ENCODE measurements around the gene LRRC17.

The LRRC17 gene

GRCh38 chr7:102908676-102909075 lies 4.1 kb upstream of the LRRC17 start:
- peaks cover 42% of the 10 kb centered on the region for H3K27me3 Mint-ChIP-seq
- ATAC-seq (replicated peaks; ENCODE audit: extremely low read depth, poor library complexity, severe bottlenecking) (no peak), DNase-seq (ENCODE audit: low spot score in 2 of 2) (no peak)
- H3K27ac Mint-ChIP-seq (ENCODE audit: low read depth) = no peak overlapping the region
- H3K4me1 Mint-ChIP-seq = no peaks in the 10 kb centered on the region
- H3K9me3 Mint-ChIP-seq = no peaks in the 10 kb centered on the region
- no peaks in the 10 kb centered on the region for H3K36me3 Mint-ChIP-seq (ENCODE audit: insufficient read depth)
- no peak overlapping the region for H3K4me3 Mint-ChIP-seq

GRCh38 chr7:102913826-102914225 lies 1.0 kb downstream of the LRRC17 start:
- Mint-ChIP-seq H3K36me3 (ENCODE audit: insufficient read depth) (no peaks in the 10 kb centered on the region), H3K27me3 (peaks cover 32% of the 10 kb centered on the region), H3K9me3 (no peaks in the 10 kb centered on the region), H3K4me3 (no peak overlapping the region), H3K4me1 (no peaks in the 10 kb centered on the region), H3K27ac (ENCODE audit: low read depth) (no peak overlapping the region)
- DNase-seq (ENCODE audit: low spot score in 2 of 2) = no peak
- no peak for ATAC-seq (replicated peaks; ENCODE audit: extremely low read depth, poor library complexity, severe bottlenecking)

GRCh38 chr7:102914585-102914984 lies 1.8 kb downstream of the LRRC17 start:
- no peaks in the 10 kb centered on the region for H3K4me1 Mint-ChIP-seq
- DNase-seq (ENCODE audit: low spot score in 2 of 2) = no peak
- no peak overlapping the region for H3K4me3 Mint-ChIP-seq
- no peaks in the 10 kb centered on the region for H3K9me3 Mint-ChIP-seq
- H3K36me3 Mint-ChIP-seq (ENCODE audit: insufficient read depth) = no peaks in the 10 kb centered on the region
- no peak overlapping the region for H3K27ac Mint-ChIP-seq (ENCODE audit: low read depth)
- peaks cover 32% of the 10 kb centered on the region for H3K27me3 Mint-ChIP-seq
- ATAC-seq (replicated peaks; ENCODE audit: extremely low read depth, poor library complexity, severe bottlenecking) = no peak

GRCh38 chr7:102916426-102916825 lies 3.6 kb downstream of the LRRC17 start:
- H3K4me3 Mint-ChIP-seq = no peak overlapping the region
- peaks cover 15% of the 10 kb centered on the region for H3K27me3 Mint-ChIP-seq
- H3K27ac Mint-ChIP-seq (ENCODE audit: low read depth) = no peak overlapping the region
- ATAC-seq (replicated peaks; ENCODE audit: extremely low read depth, poor library complexity, severe bottlenecking) = no peak
- no peak for DNase-seq (ENCODE audit: low spot score in 2 of 2)
- H3K4me1 Mint-ChIP-seq = no peaks in the 10 kb centered on the region
- no peaks in the 10 kb centered on the region for H3K36me3 Mint-ChIP-seq (ENCODE audit: insufficient read depth)
- H3K9me3 Mint-ChIP-seq = no peaks in the 10 kb centered on the region

- ATAC-seq (replicated peaks; ENCODE audit: extremely low read depth, poor library complexity, severe bottlenecking) (no peak), DNase-seq (ENCODE audit: low spot score in 2 of 2) (no peak)
- H3K9me3 Mint-ChIP-seq = no peaks in the 10 kb centered on the region
- H3K4me1 Mint-ChIP-seq = no peaks in the 10 kb centered on the region
- no peaks in the 10 kb centered on the region for H3K36me3 Mint-ChIP-seq (ENCODE audit: insufficient read depth)
- peaks cover 12% of the 10 kb centered on the region for H3K27me3 Mint-ChIP-seq
- H3K4me3 Mint-ChIP-seq = no peak overlapping the region
- no peak overlapping the region for H3K27ac Mint-ChIP-seq (ENCODE audit: low read depth)
Observed at GRCh38 chr7:102916881-102917280, 4.1 kb downstream of the LRRC17 start.

GRCh38 chr7:102917436-102918353 lies 4.9 kb downstream of the LRRC17 start:
- Mint-ChIP-seq H3K36me3 (ENCODE audit: insufficient read depth) (no peaks in the 10 kb centered on the region), H3K9me3 (no peaks in the 10 kb centered on the region), H3K27ac (ENCODE audit: low read depth) (no peak overlapping the region), H3K4me1 (no peaks in the 10 kb centered on the region), H3K27me3 (peaks cover 3% of the 10 kb centered on the region), H3K4me3 (no peak overlapping the region)
- ATAC-seq (replicated peaks; ENCODE audit: extremely low read depth, poor library complexity, severe bottlenecking) (no peak), DNase-seq (ENCODE audit: low spot score in 2 of 2) (no peak)

GRCh38 chr7:102918845-102919244 lies 6.0 kb downstream of the LRRC17 start:
- ATAC-seq (replicated peaks; ENCODE audit: extremely low read depth, poor library complexity, severe bottlenecking) (no peak), DNase-seq (ENCODE audit: low spot score in 2 of 2) (no peak)
- no peaks in the 10 kb centered on the region for H3K27me3 Mint-ChIP-seq
- no peaks in the 10 kb centered on the region for H3K36me3 Mint-ChIP-seq (ENCODE audit: insufficient read depth)
- H3K9me3 Mint-ChIP-seq = no peaks in the 10 kb centered on the region
- no peak overlapping the region for H3K27ac Mint-ChIP-seq (ENCODE audit: low read depth)
- H3K4me1 Mint-ChIP-seq = no peaks in the 10 kb centered on the region
- H3K4me3 Mint-ChIP-seq = no peak overlapping the region

- Mint-ChIP-seq H3K9me3 (no peaks in the 10 kb centered on the region), H3K4me3 (no peak overlapping the region), H3K4me1 (no peaks in the 10 kb centered on the region), H3K36me3 (ENCODE audit: insufficient read depth) (no peaks in the 10 kb centered on the region), H3K27ac (ENCODE audit: low read depth) (no peak overlapping the region), H3K27me3 (no peaks in the 10 kb centered on the region)
- DNase-seq (ENCODE audit: low spot score in 2 of 2) (no peak), ATAC-seq (replicated peaks; ENCODE audit: extremely low read depth, poor library complexity, severe bottlenecking) (no peak)
Observed at GRCh38 chr7:102925976-102926782, 13.4 kb downstream of the LRRC17 start.

GRCh38 chr7:102926783-102927140 lies 14.0 kb downstream of the LRRC17 start:
- H3K27me3 Mint-ChIP-seq = no peaks in the 10 kb centered on the region
- no peaks in the 10 kb centered on the region for H3K4me1 Mint-ChIP-seq
- ATAC-seq (replicated peaks; ENCODE audit: extremely low read depth, poor library complexity, severe bottlenecking) = no peak
- no peaks in the 10 kb centered on the region for H3K9me3 Mint-ChIP-seq
- no peak overlapping the region for H3K27ac Mint-ChIP-seq (ENCODE audit: low read depth)
- H3K36me3 Mint-ChIP-seq (ENCODE audit: insufficient read depth) = no peaks in the 10 kb centered on the region
- H3K4me3 Mint-ChIP-seq = no peak overlapping the region
- no peak for DNase-seq (ENCODE audit: low spot score in 2 of 2)

GRCh38 chr7:102927312-102927933 lies 14.6 kb downstream of the LRRC17 start:
- no peaks in the 10 kb centered on the region for H3K9me3 Mint-ChIP-seq
- no peaks in the 10 kb centered on the region for H3K4me1 Mint-ChIP-seq
- ATAC-seq (replicated peaks; ENCODE audit: extremely low read depth, poor library complexity, severe bottlenecking) (no peak), DNase-seq (ENCODE audit: low spot score in 2 of 2) (no peak)
- no peak overlapping the region for H3K4me3 Mint-ChIP-seq
- H3K27ac Mint-ChIP-seq (ENCODE audit: low read depth) = no peak overlapping the region
- no peaks in the 10 kb centered on the region for H3K36me3 Mint-ChIP-seq (ENCODE audit: insufficient read depth)
- H3K27me3 Mint-ChIP-seq = no peaks in the 10 kb centered on the region

- ATAC-seq (replicated peaks; ENCODE audit: extremely low read depth, poor library complexity, severe bottlenecking) (no peak), DNase-seq (ENCODE audit: low spot score in 2 of 2) (no peak)
- Mint-ChIP-seq H3K36me3 (ENCODE audit: insufficient read depth) (no peaks in the 10 kb centered on the region), H3K9me3 (no peaks in the 10 kb centered on the region), H3K27ac (ENCODE audit: low read depth) (no peak overlapping the region), H3K4me3 (no peak overlapping the region), H3K27me3 (no peaks in the 10 kb centered on the region), H3K4me1 (no peaks in the 10 kb centered on the region)
Observed at GRCh38 chr7:102931757-102932156, 19.0 kb downstream of the LRRC17 start.

GRCh38 chr7:102933763-102934162 lies 21.0 kb downstream of the LRRC17 start:
- Mint-ChIP-seq H3K4me3 (no peak overlapping the region), H3K9me3 (no peaks in the 10 kb centered on the region), H3K27me3 (no peaks in the 10 kb centered on the region), H3K36me3 (ENCODE audit: insufficient read depth) (no peaks in the 10 kb centered on the region), H3K27ac (ENCODE audit: low read depth) (no peak overlapping the region), H3K4me1 (no peaks in the 10 kb centered on the region)
- DNase-seq (ENCODE audit: low spot score in 2 of 2) = no peak
- ATAC-seq (replicated peaks; ENCODE audit: extremely low read depth, poor library complexity, severe bottlenecking) = no peak

Data from central memory CD8-positive, alpha-beta T cell (primary cell).